HCT116 (cell line): ENCODE measurements around the gene RIPOR3. TPM values are rescaled to one million over a fixed set of nuclear protein-coding genes. Genes with fewer than 3 reads are reported as not detected.

Experiments used
- ATAC-seq: fragments of 200-7000 bp; cut with Tn5 transposase; 2 replicates; pipeline ENCODE4 v1.9.1; 2020; ENCODE audit warnings: mild to moderate bottlenecking, moderate library complexity
- BruUV-seq: library from RNA; stranded (reverse); fragments of 400-500 nt; replicated peaks from 2 replicates; lab custom pipeline; 2021; lab: Mats Ljungman, UMichigan
- CTCF ChIA-PET: fragments of 300-600 bp; sonication (Branson Sonifier 250); formaldehyde crosslinking; loops from one replicate; lab custom pipeline; 2021; ENCODE audit warnings: antibody characterized with exemption; lab: Charles Lee
- POLR2A ChIA-PET: fragments of 300-600, 350-600 bp; sonication (Branson Sonifier 250); formaldehyde crosslinking; loops from one replicate; lab custom pipeline; 2021; ENCODE audit warnings: antibody characterized with exemption; lab: Charles Lee
- RAD21 ChIA-PET, 2 experiments: fragments of 300-600 bp; sonication (Branson Sonifier 250); formaldehyde crosslinking; loops; one replicate each; lab custom pipeline; 2023; ENCODE audit warnings: low total read pairs in 2 of 2; ENCODE audit not compliant: uncharacterized antibody in 2 of 2, unreplicated experiment in 2 of 2, low non-redundant PET in 1 of 2; lab: Charles Lee
- DNase-seq: peaks from one replicate; pipeline ENCODE4 v3.0.0-alpha.2; 2010; ENCODE audit warnings: low read depth, low spot score
- H2AFZ ChIP-seq: fragments of 200-600 bp; shearing (Covaris generic), sonication (generic); 2 replicates; pipeline ENCODE4 v1.6.1; 2017; ENCODE audit warnings: low read depth, mixed run types, mixed read lengths, antibody characterized with exemption, low read length; ENCODE audit not compliant: poor library complexity, severe bottlenecking
- H3K27ac ChIP-seq: 2 replicates; pipeline ENCODE4 v1.5.1; 2012; ENCODE audit warnings: low read depth, low read length
- H3K27me3 ChIP-seq: fragments of 200-600 bp; sonication (generic); 2 replicates; pipeline ENCODE4 v1.6.1; 2016; ENCODE audit warnings: mixed run types, low read length, mixed read lengths; ENCODE audit not compliant: insufficient read depth
- H3K36me3 ChIP-seq, 2 experiments: fragments of 200-500 bp in 1 of 2; fragments of 200-600 bp in 1 of 2; sonication (Bioruptor generic) in 1 of 2; sonication (generic) in 1 of 2; 2 replicates each; pipeline versions ENCODE4 v1.5.1 to v1.6.1; 2014 to 2016; ENCODE audit warnings: low read length in 2 of 2, inconsistent platforms in 1 of 2, mixed read lengths in 1 of 2, mixed run types in 1 of 2; ENCODE audit not compliant: insufficient read depth in 2 of 2, control insufficient read depth in 1 of 2
- H3K4me1 ChIP-seq, 2 experiments: fragments of 200-600 bp in 1 of 2; sonication (generic) in 1 of 2; 2 replicates each; pipeline versions ENCODE4 v1.5.1 to v1.6.1; 2012 to 2017; ENCODE audit warnings: low read length in 2 of 2, inconsistent platforms in 1 of 2, mild to moderate bottlenecking in 1 of 2, mixed read lengths in 1 of 2, mixed run types in 1 of 2, moderate library complexity in 1 of 2; ENCODE audit not compliant: insufficient read depth in 2 of 2, control insufficient read depth in 1 of 2
- H3K4me2 ChIP-seq: fragments of 200-600 bp; sonication (generic); 2 replicates; pipeline ENCODE4 v1.6.1; 2017; ENCODE audit warnings: mixed run types, low read length, mixed read lengths
- H3K4me3 ChIP-seq, 2 experiments: fragments of 200-600 bp in 1 of 2; sonication (generic) in 1 of 2; replicated peaks in 1 of 2; 2 replicates each; pipeline ENCODE4 v1.5.1; 2011 to 2016; ENCODE audit warnings: low read length in 2 of 2, control low read depth in 1 of 2, low read depth in 1 of 2, mild to moderate bottlenecking in 1 of 2, mixed read lengths in 1 of 2, mixed run types in 1 of 2
- H3K79me2 ChIP-seq: fragments of 200-600 bp; sonication (generic); 2 replicates; pipeline ENCODE4 v1.6.1; 2017; ENCODE audit warnings: mild to moderate bottlenecking, mixed run types, low read length, moderate library complexity, mixed read lengths; ENCODE audit not compliant: insufficient read depth
- H3K9ac ChIP-seq: fragments of 200-600 bp; sonication (generic); 2 replicates; pipeline ENCODE4 v1.6.1; 2016; ENCODE audit warnings: low read length, mixed read lengths
- H3K9me2 ChIP-seq: fragments of 200-600 bp; sonication (generic), shearing (Covaris generic); 2 replicates; pipeline ENCODE4 v1.6.1; 2017; ENCODE audit warnings: mixed run types, mild to moderate bottlenecking, moderate library complexity; ENCODE audit not compliant: insufficient read depth
- H3K9me3 ChIP-seq, 2 experiments: fragments of 200-500 bp in 1 of 2; fragments of 200-600 bp in 1 of 2; sonication (Bioruptor generic) in 1 of 2; sonication (generic) in 1 of 2; 2 replicates each; pipeline ENCODE4 v1.6.1; 2014 to 2017; ENCODE audit warnings: low read length in 2 of 2, mixed read lengths in 2 of 2, inconsistent platforms in 1 of 2, low read depth in 1 of 2, mild to moderate bottlenecking in 1 of 2, mixed run types in 1 of 2, moderate library complexity in 1 of 2; ENCODE audit not compliant: control insufficient read depth in 1 of 2, insufficient read depth in 1 of 2
- H4K20me1 ChIP-seq: fragments of 200-600 bp; sonication (generic), shearing (Covaris generic); 2 replicates; pipeline ENCODE4 v1.6.1; 2017; ENCODE audit warnings: mixed run types, mild to moderate bottlenecking, moderate library complexity; ENCODE audit not compliant: insufficient read depth
- ATF3 ChIP-seq: IDR thresholded peaks from 2 replicates; pipeline ENCODE4 v1.6.1; 2012
- CBX3 ChIP-seq: IDR thresholded peaks from 2 replicates; pipeline ENCODE4 v1.6.1; 2012; ENCODE audit warnings: low read depth
- EGR1 ChIP-seq: IDR thresholded peaks from 2 replicates; pipeline ENCODE4 v1.6.1; 2012; ENCODE audit warnings: low read depth
- EZH2 ChIP-seq: fragments of 200-600 bp; sonication (generic); IDR thresholded peaks from 2 replicates; pipeline ENCODE4 v1.6.1; 2017; ENCODE audit warnings: antibody characterized with exemption, mixed run types
- EZH2phosphoT487 ChIP-seq: fragments of 200-600 bp; IDR thresholded peaks from 2 replicates; pipeline ENCODE4 v1.6.1; 2018; ENCODE audit warnings: antibody characterized with exemption, borderline replicate concordance
- POLR2A ChIP-seq: IDR thresholded peaks from 2 replicates; pipeline ENCODE4 v1.7.0; 2011; ENCODE audit warnings: borderline replicate concordance; ENCODE audit not compliant: insufficient read depth, insufficient read length; ENCODE audit errors: extremely low read depth
- POLR2AphosphoS5 ChIP-seq: IDR thresholded peaks from 2 replicates; pipeline ENCODE4 v1.6.1; 2011; ENCODE audit warnings: mild to moderate bottlenecking, low read depth, low read length, moderate library complexity
- REST ChIP-seq: IDR thresholded peaks from 2 replicates; pipeline ENCODE4 v1.6.1; 2012; ENCODE audit warnings: low read depth
- YY1 ChIP-seq: IDR thresholded peaks from 2 replicates; pipeline ENCODE4 v1.6.1; 2011; ENCODE audit warnings: low read length, low read depth, moderate library complexity, mild to moderate bottlenecking; ENCODE audit not compliant: insufficient replicate concordance; ENCODE audit errors: extremely low read depth
- ZFX ChIP-seq: fragments of 450-650 bp; IDR thresholded peaks from 2 replicates; pipeline ENCODE4 v1.6.1; 2017
- ZNF274 ChIP-seq: fragments of 200-500 bp; sonication (Bioruptor generic); IDR thresholded peaks from 2 replicates; pipeline ENCODE4 v1.6.1; 2014; ENCODE audit warnings: mild to moderate bottlenecking, low read depth, low read length, inconsistent platforms
- intact Hi-C: fragments of 100-400 bp; cut with micrococcal nuclease; formaldehyde crosslinking; loops from 2 replicates; pipeline ENCODE4 v1.10.0; 2022
- total RNA-seq: library from RNA; stranded (reverse); gene quantifications from one replicate; pipeline ENCODE4 v1.2.1, GENCODE V29; 2021; ENCODE audit not compliant: unreplicated experiment

RIPOR3 gene
- total RNA-seq, 1 experiment from 2014 or later: 0.22 TPM

GRCh38 chr20:50711113-50711825 is 19.9 kb upstream of the RIPOR3 start:
- no peak overlapping the region for H3K4me3 ChIP-seq
- H3K79me2 ChIP-seq: no peaks in the 10 kb centered on the region
- H3K4me1 ChIP-seq: peaks cover 7 to 19% of the 10 kb centered on the region in 2 experiments; a peak in 3 of 4 replicates
- ChIA-PET RAD21 (no interaction called here), POLR2A (interaction anchor here (1.4 kb wide), 1 partner anchor 19 kb away, joined by 4 read pairs; no protein-coding TSS in a partner anchor), CTCF (no interaction called here)
- no peak overlapping the region for H2AFZ ChIP-seq
- no peak for ATAC-seq
- H3K36me3 ChIP-seq: no peaks in the 10 kb centered on the region
- no peaks in the 10 kb centered on the region for H3K27me3 ChIP-seq
- H3K9ac ChIP-seq: no peak overlapping the region
- no peak overlapping the region for H3K27ac ChIP-seq
- H3K4me2 ChIP-seq: no peak overlapping the region
- no peaks in the 10 kb centered on the region for H3K9me3 ChIP-seq
- H4K20me1 ChIP-seq: no peaks in the 10 kb centered on the region
- TF ChIP-seq CBX3 (no peak), YY1 (no peak), ZFX (no peak), REST (no peak), ZNF274 (no peak), POLR2AphosphoS5 (no peak), EGR1 (no peak), EZH2phosphoT487 (no peak), ATF3 (no peak), EZH2 (no peak), POLR2A (no peak)
- H3K9me2 ChIP-seq: no peaks in the 10 kb centered on the region
- intact Hi-C loops: no loop called here
- no TSS peak for BruUV-seq
- no peak for DNase-seq
